Hepatocyte (in vitro differentiated cells): ENCODE measurements around the gene PCDH9.

Experiments used
- EZH2 ChIP-seq: fragments of 200-600 bp; sonication (generic); IDR thresholded peaks from 2 replicates; pipeline ENCODE4 v1.6.1; 2016; ENCODE audit warnings: antibody characterized with exemption, mild to moderate bottlenecking, borderline replicate concordance
- TF ChIP-seq, protein P1 (sequence below): fragments of 200-600 bp; sonication (generic); IDR thresholded peaks from 2 replicates; pipeline ENCODE4 v1.5.1; 2016; ENCODE audit warnings: antibody characterized with exemption, mild to moderate bottlenecking; ENCODE audit not compliant: poor library complexity

DNA sequence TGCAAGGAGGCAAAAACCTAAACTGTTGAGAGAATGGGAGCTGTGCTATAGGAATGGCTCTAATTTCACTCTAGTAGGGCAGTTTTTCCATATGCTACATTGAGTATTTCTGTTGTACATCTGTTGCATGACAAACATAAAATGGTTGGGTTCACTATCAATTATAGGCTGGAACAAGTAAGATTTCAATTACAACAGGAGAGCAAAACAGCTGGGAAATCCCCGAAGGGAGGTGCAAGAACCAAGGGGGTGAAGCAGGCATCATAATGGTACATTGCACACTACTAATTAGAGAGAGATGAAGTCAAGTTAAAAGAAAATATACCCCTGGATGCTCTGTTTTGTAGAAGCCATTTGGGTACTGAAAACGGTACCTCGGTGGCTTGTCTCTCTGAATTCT is 389.5 kb downstream of the PCDH9 start:
- TF ChIP-seq, protein P1, sequence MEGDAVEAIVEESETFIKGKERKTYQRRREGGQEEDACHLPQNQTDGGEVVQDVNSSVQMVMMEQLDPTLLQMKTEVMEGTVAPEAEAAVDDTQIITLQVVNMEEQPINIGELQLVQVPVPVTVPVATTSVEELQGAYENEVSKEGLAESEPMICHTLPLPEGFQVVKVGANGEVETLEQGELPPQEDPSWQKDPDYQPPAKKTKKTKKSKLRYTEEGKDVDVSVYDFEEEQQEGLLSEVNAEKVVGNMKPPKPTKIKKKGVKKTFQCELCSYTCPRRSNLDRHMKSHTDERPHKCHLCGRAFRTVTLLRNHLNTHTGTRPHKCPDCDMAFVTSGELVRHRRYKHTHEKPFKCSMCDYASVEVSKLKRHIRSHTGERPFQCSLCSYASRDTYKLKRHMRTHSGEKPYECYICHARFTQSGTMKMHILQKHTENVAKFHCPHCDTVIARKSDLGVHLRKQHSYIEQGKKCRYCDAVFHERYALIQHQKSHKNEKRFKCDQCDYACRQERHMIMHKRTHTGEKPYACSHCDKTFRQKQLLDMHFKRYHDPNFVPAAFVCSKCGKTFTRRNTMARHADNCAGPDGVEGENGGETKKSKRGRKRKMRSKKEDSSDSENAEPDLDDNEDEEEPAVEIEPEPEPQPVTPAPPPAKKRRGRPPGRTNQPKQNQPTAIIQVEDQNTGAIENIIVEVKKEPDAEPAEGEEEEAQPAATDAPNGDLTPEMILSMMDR: no peak
- TF ChIP-seq EZH2: no peak
